ENCODE data around the gene SPAG16.
"Not testable (repeated sequence)": the region's sequence is repeated elsewhere in the genome, so short reads cannot be mapped to it uniquely, and the experiment has no call there.

The SPAG16 gene

DNA sequence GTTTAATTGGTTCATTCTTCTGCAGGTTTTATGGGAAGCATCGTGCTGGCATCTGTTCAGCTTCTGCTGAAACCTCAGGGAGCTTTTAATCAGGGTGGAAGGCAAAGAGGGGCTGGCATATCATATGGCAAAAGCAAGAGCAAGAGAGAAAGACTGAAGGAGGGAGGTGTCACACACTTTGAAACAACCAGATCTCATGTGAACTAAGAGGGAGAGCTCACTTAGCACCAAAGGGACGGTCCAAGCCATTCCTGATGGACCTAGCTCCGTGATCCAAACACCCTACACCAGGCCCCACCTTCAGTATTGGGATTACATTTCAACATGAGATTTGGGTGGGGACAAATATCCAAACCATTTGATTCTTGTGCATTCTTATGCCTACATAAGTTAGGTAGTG lies 563.1 kb downstream of the SPAG16 start:
- no peak for DNase-seq

DNA sequence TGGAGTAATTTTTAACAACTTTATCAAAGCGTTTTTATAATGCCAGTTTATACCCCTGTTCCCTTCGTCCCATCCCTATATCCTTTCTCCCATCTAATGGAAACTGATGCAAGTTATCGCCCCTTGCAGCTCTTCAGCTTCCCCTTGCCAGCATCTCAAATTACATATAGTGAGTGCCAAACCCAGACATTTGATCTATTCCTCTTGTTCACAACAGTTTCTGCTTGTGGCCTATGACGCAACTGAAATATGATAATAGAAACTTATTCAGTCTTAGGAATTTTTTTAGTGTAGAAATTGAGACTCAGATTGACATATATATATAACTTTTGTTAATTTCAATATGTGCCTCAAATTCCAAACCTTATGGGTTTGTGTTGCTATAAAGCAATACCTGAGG lies 564.4 kb downstream of the SPAG16 start:
- no peak for DNase-seq

DNA sequence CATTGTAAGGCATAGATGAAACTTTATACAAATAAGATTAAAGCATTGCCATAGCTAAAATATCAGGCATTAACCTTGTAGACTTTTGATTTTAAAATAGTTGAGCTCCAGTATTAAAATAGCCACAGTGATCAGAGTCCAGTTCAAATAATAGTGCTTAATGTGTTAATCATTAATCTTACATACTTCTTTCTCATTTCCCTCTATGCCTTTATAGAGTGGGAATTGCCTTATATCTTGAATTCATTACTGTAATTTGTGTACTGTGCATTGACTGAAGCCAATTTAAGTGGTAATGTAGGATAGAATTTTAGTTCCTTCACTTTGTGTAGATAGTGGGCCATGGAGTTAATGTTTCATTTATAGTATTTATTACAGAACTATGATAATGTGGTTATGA lies 577.4 kb downstream of the SPAG16 start:
- no peak for DNase-seq

DNA sequence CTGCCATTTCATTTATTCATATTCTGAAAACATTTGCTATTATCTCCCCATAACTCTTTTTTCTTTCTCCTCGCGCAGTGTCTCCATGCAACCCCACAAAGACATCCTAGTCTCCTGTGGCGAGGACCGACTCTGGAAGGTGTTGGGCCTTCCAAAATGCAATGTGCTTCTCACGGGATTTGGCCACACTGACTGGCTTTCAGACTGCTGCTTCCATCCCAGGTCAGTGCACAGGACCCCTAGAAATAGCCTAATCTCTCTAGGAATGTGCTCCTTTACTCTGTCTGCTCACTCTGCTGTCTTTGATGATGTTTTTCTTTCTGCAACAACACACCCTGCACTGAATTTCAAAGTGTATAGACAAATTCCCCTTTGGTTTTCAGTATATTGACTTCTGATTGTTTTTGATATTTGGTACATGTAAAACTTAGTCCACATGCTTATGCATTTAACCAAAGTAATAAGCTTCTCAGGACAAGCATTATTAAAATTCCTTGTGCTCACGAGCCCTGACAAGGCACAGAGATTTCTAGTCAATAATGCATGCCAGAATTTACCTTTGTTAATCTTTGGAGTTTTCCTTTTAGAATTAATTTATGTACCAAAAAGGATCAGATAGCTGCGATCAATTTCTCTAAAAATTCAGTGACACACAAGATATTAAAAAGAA lies 578.3 kb downstream of the SPAG16 start:
- DNase-seq = no peak

DNA sequence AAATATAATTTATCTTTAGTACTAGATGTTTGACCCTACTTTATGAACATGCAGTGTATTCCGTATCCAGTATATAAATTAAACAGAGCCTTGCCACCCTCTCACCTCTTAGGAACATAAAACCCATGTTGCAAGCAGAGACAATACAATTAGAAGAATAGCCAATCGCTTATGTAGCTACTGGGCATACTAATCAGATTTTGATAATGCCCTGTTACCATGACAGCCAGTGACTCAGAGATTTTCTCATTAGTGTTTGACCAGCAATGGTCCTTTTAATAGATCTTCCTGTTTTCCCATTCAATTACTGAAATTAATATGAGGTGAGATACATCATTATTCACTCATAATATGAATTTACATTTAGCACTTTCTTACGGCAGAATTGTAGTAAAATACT lies 579.3 kb downstream of the SPAG16 start:
- no peak for DNase-seq

DNA sequence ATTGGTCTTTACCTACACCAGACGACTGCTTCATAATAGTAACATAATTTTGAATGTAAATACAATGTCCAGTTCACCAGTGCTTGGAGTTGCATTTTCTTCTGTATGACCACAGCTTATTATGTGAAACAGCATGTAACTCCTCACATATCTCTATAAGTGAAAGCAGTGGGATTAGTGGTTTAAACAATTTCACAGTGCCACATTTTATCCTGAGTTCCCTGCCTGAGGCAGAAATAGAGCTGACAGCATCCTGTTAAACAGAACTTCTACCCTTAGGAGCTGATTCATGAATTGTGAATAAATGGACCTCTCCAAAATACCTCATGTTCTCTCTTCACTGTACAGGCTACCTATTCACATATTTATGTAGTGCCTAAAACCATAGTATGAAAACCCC lies 584.3 kb downstream of the SPAG16 start:
- DNase-seq = no peak

DNA sequence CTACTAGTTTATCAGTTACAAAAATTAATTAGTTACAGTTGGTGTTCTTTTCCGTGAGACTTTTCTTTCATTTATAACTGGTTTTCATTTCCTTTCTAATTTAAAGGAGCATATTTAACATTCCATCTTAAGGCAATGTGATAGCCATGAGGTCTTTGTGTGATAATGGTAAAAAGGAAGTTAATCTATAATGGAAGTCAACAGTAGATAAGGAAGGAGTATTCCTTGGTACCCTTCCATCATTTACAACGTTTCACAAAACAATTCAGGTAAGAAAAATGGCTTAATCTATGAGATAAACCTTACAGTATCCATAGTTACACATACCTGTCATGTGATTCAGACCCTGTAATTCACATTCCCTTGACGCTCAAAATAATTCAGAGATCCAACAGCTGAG lies 601.2 kb downstream of the SPAG16 start:
- no peak for DNase-seq

DNA sequence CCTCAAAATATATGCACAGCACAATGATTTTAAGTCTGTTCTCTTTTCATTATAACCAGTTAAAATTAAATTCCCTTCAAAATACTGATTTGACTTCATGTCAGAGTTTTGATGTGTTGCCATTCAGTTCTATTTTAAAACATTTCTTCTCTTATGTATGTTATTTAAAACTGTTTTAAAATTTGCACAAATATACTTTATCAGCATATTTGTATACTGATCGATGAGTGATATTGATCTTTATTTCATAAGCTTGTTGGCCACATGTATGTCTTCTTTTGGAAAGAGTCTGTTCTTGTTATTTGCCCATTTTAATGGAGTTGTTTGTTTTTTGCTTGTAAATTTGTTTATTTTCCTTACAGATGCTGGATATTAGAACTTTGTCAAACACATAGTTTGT lies 630.2 kb downstream of the SPAG16 start:
- no peak for DNase-seq

DNA sequence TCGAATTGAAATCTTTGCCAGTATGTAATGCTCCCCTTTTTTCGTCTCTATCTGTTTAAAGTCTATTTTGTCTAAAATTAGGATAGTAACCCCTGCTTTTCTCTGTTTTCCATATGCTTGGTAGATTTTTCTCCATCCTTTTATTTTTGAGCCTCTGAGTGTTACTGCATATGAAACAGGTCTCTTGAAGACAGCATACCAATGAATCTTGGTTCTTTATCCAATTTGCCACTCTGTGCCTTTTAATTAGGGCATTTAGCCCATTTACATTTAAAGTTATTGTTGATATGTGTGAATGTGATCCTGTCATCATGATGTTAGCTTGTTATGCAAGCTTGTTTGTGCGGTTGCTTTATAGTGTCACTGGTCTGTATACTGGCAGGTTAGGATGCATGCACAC lies 635.8 kb downstream of the SPAG16 start:
- DNase-seq = no peak

DNA sequence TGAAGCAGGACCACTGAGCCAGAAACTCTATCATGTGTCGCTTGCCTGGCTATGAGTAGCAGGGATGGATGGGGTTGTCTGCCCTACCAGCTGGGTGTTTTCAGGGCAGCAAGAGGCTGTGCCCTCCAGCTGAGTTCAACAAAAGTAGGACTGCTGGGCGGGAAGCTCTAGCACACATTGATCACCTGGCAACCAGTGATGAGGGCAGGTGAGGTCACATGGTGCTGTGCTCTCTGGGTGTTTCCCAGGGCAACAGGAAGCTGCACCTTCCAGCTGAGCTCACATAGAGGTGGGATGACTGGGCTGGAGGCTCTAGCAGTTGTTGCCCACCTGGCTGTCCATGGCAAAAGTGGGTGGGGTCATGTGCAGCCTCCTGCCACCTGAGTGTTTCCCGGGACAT lies 639.3 kb downstream of the SPAG16 start:
- DNase-seq = no peak

DNA sequence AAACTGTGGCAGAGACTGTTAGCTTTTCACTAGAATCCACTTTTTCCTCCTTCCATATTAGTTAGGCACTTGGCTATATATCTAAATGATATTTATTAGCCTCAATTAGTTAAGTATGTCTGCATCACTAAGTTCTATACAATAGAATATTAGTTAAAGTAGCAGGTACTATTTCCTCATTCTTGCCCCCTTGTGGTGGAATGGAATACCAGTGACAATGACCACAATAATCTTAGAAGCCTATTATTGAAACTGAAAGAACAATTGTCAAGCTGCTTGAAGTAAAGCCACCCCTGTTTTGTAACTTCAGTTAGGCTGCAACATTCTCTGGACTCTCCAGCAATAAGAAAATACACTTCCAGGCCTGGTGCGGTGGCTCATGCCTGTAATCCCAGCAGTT lies 650.3 kb downstream of the SPAG16 start:
- no peak for DNase-seq

DNA sequence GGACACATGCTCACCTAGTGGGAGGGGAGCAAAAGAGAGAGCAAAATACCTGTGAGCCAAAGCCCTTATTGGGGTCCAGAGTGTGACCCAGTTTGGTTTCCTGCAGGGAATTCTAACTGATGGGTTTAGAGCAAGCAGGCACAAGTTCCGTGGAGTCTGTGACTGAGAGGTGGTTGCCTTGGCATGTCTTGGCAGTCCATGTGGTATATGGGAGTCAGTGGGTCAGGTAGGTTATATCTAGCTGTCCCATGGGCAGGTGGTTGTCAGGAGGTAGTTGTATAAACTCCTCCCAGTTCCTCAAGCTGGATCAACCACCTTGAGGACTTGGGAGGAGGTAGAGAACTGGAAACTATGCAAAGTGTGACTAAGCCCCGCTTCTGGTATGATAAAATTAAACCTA lies 673.8 kb downstream of the SPAG16 start:
- DNase-seq = no peak

DNA sequence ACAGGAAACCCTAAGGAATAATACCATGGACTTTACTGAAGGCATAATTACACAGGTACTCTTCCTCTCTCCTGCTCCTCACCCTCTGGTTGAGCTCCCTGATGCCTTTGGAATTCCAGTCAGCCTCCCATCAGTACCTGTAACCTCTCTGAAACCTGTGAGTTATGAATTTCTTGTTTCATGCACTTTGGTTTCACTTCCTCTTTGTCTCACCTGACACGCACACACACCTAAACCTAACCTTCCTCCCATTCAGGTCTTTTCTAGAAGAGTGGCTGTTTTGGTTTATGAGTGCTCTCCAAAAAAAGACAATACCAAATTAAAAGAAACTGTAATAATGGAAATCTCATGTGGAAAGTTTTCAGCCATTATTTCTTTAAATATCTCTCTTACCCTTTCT lies 675.3 kb downstream of the SPAG16 start:
- no peak for DNase-seq

DNA sequence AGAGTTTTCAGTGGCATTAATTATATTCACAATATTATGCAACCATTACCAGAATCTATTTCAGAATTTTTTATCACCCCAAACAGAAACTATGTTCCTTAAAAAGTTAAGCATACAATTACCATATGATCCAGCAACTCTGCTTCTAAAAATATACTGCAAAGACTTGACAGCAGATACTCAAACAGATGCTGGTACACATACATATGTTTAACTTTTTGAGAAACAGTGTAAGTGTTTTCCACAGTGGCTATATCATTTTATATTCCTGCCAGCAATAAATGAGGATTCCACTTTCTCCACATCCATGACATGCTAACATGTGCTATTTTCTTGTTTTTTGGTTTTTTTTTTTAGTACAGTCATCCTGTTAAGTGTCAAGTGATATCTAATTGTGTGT lies 687.3 kb downstream of the SPAG16 start:
- DNase-seq = no peak

DNA sequence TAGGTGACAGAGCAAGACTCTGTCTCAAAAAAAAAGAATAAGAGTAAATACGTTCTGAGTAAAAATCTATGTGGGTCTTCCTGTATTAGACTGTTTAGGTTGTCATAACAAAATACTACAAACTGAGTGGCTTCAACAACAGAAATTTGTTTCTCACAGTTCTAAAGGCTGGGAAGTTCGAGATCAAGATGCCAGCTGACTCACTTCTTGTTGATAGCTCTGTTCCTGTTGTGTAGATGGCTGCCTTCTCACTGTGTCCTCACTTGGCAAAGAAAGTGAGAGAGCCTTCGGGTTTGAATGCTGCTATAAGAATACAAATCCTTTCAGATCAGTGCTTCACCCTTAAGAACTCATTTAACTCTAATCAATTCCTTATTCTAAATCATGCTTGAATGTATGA lies 696.6 kb downstream of the SPAG16 start:
- DNase-seq = no peak

DNA sequence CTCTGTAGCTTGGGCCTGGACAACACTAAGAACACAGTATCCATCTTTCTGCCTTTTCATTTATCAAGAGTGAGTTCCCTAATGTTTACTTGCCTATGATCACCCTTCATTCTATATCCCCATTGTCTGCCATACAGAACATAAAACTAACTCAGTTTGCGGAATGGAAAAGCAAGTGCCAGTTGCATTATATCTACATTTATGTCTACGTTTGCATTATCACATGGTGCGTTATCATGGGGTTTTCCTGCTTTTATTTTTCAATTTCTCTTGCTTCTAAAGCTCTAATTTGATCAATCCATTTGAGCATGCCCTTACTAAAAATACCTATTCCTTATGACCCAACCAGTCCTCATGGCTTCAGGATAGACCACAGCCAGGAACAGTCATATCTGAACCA lies 704.9 kb downstream of the SPAG16 start:
- no peak for DNase-seq

DNA sequence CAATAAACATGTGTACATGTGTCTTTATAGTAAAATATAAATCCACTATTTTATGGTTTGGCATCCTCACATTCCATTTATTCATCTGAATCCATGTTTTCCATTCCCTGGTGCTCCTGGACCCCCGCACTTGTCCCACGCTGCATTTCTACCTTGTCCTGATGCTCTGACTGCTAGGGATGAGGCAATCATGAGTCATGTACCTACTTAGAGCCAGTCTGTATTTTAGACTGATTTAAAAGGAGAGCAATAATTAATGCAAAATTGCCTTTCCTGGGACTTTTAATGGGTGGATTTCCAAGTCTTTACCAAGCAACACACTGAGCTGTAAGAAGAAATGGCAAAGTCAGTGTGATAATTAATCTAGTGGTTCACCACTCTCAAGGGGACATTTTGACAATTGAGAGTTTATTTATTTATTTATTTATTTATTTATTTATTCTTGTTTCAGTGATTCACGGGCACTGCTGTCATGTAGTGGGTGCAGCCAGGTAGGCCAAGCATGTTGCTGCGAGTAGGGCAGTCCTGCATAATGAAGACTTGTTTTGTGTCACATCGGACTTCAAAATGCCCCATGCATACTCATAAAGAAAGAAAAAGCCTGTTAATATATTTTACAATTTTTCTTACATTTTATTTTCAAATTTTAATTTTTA lies 707.3 kb downstream of the SPAG16 start:
- no peak for DNase-seq

DNA sequence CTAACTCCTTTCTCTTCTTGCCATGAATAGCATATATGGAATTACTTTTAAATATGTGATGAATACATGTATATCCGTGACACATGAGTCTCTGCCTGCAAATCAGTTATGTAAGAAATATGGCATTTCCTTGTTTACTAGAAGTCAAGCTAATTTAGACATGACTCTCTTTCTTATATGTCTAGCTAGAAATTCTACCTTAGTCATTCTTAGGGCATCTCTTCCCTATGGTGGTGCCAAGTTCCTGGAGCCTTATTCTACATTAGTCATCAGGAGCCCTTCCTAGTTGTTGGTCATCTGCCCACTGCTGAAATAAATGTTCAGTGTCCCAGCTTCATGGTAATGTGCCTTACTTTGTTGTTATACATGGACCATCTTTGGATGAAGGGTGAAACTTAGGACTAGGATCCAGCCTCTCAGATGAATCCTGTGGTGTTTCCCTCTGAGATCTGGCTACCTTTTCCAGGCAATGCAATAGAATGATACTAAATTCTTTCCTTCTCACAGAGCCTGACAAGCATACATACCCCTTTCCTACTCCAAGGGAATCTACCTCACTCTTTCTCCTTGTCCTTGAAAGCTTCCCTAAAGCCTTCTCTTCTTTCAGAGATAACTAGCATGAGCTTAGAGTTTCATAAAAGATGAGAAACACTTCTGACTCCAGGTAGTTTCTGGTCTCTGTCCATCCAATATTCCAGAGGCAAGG lies 711.3 kb downstream of the SPAG16 start:
- DNase-seq = no peak

DNA sequence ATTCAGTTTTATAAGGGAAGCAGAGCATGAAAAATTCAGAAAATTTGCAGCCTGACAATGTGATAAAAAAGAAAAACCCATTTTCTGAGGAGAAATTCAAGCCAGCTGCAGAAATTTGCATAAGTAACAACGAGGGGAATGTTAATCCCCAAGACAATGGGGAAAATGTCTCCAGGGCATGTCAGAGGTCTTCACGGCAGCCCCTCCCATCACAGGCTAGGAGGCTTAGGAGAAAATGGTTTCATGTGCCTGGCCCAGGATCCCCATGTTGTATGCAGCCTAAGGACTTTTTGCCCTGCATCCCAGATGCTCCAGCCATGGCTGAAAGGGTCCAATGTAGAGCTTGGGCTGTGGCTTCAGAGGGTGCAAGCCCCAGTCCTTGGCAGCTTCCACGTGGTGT lies 714.7 kb downstream of the SPAG16 start:
- DNase-seq = not testable (repeated sequence)

DNA sequence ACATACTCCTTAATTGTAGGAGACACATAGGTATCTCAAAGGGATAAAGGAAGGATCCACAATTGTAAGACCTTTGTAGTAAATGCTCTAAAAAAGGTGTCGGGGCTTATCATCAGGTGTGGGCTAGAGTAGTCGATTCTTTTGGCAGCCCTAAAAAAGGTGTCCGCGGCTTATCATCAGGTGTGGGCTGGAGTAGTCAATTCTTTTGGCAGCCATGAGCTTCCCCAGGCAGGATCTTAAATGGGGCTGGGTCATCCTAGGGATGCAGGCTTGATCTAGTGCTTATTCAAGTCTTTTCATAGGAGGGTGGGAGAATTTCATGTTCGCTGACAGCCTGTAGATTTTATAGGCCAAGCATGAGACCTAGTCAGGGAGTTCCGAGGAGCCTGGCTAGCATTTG lies 720.2 kb downstream of the SPAG16 start:
- no peak for DNase-seq

DNA sequence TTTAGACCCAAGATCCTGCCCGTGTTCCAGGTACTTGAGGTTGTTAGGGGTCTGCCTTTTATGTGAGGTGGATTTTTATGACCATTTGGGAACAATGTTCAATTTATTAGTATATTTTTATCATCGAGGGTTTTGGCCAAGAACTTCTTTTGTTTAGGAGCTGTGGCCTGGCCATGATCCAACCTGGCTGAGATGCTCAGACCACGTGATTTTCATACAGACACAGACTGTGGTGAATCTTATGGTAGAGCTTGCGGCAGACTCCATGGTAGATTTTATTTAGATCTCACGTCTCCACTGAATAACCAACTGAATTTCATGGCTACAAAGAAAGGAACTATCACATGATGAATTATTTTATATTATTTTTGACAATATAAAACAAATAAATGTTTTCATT lies 721.1 kb downstream of the SPAG16 start:
- no peak for DNase-seq

DNA sequence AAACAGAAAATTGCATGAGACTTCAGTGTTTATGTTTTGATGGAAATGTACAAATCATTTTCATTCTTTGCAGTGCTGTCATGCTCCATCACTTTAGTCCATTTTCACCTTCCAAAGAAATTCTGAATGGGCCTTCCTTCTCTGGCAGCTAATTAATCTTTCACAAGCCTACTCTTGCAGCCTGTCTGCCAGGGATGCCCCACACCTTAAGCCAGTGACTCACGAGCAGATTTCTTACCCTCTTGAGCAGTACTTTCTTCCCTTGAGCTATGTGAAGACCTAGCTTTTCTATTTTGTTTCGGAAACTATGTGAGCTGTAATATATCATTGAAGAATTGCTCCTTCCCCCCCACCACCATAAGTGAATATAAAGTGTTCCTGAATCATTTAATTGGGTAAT lies 722.3 kb downstream of the SPAG16 start:
- DNase-seq = no peak

DNA sequence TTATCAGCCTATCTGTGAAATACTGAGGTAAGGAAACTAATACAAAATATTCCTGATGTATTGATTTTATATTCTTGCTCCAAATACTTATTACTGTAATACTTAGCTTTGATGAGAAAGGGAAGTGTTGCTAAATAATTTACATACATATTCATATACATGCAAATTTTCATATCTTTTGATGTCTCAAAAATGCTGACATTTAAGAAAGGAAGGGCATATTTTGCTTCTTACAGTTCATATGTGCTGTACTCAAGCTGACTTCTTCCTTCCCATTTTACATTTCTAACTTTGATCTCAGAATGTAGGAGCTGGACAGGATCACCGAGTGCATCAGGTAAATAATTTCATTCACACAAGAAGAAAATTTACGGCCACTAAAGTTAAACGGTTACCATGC lies 727.4 kb downstream of the SPAG16 start:
- DNase-seq = no peak

DNA sequence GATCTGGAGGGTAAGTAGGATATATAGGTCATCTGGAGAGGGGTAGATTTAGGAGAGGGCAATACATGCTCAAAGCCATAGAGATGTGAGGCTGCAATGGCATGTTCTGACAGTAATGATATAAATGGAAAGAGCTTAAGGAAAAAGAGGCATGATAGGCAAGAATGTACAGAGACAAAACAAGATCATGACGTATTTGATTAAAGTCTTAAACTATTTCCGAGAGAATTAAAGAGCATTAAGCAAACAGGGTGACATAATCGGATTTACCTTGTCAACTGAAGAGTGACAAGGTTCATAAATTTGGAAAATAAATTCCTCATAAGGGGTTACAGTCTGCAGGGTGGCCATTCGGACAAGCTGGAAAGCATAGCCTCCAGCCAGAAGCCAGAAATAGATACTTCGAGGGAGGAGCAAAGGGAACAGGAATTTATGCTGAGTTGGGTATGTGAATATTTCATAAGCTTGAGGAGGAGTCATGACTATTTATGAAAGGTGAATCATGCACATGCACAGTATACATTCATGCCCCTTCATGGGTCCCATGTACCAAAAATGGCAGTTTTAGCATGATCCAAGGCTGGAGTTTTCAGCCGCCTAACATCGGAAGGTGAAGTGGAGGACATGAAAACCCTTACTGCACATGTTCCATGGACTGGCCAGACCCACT lies 730.4 kb downstream of the SPAG16 start:
- no peak for DNase-seq

Data from GF-D8 (cell line).